NCI-H128 (cell line): ENCODE results near the gene NFE2.

Experiments used
- DNase-seq: peaks from one replicate; lab custom pipeline; 2025; ENCODE audit not compliant: unreplicated experiment; lab: John Stamatoyannopoulos, UW

The NFE2 gene

DNA sequence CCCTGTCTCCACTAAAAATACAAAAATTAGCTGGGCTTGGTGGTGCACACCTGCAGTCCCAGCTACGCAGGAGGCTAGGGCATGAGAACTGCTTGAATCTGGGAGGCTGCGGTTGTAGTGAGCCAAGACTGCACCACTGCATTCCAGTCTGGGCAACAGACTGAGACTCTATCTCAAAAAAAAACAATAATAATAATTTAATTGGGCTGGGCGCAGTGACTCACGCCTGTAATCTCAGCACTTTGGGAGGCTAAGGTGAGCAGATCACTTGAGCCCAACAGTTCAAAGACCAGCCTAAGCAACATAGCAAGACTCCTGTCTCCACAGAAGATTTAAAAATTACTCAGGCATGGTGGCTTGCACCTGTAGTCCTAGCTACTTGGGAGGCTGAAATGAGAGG lies 47.6 kb downstream of the NFE2 start:
- no peak for DNase-seq

DNA sequence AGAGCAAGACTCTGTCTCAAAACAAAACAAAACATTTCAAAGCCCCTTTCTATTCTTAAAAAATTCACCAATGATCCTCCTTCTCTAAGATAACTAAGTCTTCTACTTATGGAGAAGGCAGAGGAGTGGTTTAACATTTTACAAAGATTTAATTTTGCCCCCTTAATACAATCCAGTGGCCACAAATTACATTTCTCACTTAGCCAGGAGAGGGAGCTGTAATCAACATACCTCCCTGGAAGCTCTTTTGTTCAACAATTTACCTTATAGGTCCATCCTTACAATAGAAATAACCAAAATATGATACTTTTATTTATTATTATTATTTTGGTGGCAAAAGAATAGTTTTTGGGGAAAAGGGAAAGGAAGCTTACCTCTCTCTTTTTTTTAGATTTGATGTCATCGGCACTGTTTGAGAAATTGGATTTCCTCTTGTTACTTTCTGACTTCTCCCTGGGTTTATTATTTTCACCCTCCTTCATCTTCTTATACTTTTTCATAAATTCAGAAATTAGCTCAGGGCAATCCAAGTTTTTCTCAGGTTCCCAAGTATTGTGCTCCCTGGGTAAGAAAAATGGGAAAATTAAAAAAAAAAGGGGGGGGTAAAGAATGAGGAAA lies 49.0 kb downstream of the NFE2 start:
- no peak for DNase-seq

DNA sequence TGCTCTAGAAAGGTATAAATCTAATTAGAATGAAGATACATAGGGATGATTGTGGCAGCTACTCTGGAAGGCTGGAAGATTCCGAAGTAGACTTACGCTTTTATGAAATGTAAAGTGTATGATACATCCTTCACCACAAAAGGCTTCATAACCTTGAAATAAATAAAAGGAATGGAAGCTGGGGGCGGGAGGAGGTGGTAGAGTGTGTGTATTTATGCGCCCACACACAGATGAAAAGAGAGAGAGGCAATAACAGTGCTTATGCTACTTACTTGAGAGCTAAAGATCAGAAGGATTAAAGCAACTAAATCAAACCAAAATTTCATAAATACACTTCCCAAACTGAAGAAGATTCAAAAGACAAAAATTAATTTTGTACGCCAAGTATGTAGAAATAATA lies 51.3 kb downstream of the NFE2 start:
- no peak for DNase-seq

DNA sequence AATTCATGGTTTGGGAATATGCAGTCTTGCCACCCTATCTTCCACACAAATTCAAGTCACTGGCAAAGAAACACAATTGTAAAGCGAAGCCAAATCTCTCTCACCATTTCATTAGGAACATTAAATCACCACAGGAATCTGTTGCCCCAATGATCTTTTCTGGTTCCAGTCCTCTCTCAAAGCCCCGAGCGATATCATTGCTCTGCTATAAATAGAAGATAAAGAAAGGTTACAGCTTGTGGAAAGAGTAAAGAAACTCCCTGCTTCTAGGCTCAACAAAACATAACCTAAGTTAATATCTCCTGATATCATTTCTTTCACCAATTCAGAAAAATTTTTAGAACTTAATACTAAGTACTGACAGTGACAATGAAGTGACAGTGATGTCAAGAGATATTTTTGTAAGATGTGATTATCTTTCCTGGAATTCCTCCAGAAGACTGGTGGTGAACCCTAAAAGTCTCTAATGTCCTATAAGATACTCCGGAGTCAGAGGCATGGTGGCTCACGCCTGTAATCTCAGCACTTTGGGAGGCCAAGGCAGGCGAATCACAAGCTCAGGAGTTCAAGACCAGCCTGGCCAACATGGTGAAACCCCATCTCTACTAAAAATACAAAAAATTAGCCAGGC lies 54.7 kb downstream of the NFE2 start:
- DNase-seq = no peak
